CD4-positive, alpha-beta T cell treated with Interleukin-1 beta for 1 hour (primary cell): ENCODE measurements around the gene MUTYH.
A peak's percentile ranks its signal among the peaks of the same experiment; 100 is the strongest.
"Not testable (repeated sequence)": the region's sequence is repeated elsewhere in the genome, so short reads cannot be mapped to it uniquely, and the experiment has no call there.

ENCODE experiments used
- DNase-seq, 2 donors: peaks; one replicate each; pipeline ENCODE4 v3.0.0-alpha.2; 2020 to 2022

The MUTYH gene

GRCh38 chr1:45317166-45317565 lies 23.1 kb downstream of the MUTYH start:
- no peak for DNase-seq

GRCh38 chr1:45314266-45314665 lies 26.0 kb downstream of the MUTYH start:
- no peak for DNase-seq

GRCh38 chr1:45306905-45307304 lies 33.3 kb downstream of the MUTYH start:
- DNase-seq: no peak

- no peak for DNase-seq
Measured at GRCh38 chr1:45306319-45306718, 33.9 kb downstream of the MUTYH start.

- no peak for DNase-seq
Measured at GRCh38 chr1:45305231-45305630, 35.0 kb downstream of the MUTYH start.

- no peak for DNase-seq
Measured at GRCh38 chr1:45304311-45305081, 35.7 kb downstream of the MUTYH start.

GRCh38 chr1:45303520-45304310 lies 36.5 kb downstream of the MUTYH start:
- DNase-seq: peak; percentile 98

- no peak for DNase-seq
Measured at GRCh38 chr1:45302505-45303150, 37.6 kb downstream of the MUTYH start.

- DNase-seq: no peak
Measured at GRCh38 chr1:45300669-45300997, 39.6 kb downstream of the MUTYH start.

GRCh38 chr1:45299981-45300668 lies 40.1 kb downstream of the MUTYH start:
- DNase-seq: peak; percentile 57 to 70

GRCh38 chr1:45299296-45299695 lies 40.9 kb downstream of the MUTYH start:
- DNase-seq: no peak

- no peak for DNase-seq
Measured at GRCh38 chr1:45297666-45298356, 42.4 kb downstream of the MUTYH start.

GRCh38 chr1:45291716-45292115 lies 48.5 kb downstream of the MUTYH start:
- DNase-seq: no peak

GRCh38 chr1:45291002-45291401 lies 49.2 kb downstream of the MUTYH start:
- not testable (repeated sequence) for DNase-seq

- DNase-seq: not testable (repeated sequence)
Measured at GRCh38 chr1:45286521-45286920, 53.7 kb downstream of the MUTYH start.

GRCh38 chr1:45284858-45285257 lies 55.4 kb downstream of the MUTYH start:
- DNase-seq: not testable (repeated sequence)

GRCh38 chr1:45282351-45282750 lies 57.9 kb downstream of the MUTYH start:
- no peak for DNase-seq
